HG03558 (cell line): ENCODE results near the gene PLCE1.
"Not testable (repeated sequence)": the region's sequence is repeated elsewhere in the genome, so short reads cannot be mapped to it uniquely, and the experiment has no call there.

Source experiments
- ATAC-seq: cut with Tn5 transposase; IDR thresholded peaks from one replicate; pipeline ENCODE4 v1.9.1; 2021; ENCODE audit warnings: moderate number of reproducible peaks; ENCODE audit not compliant: unreplicated experiment; ENCODE audit errors: extremely low read depth

PLCE1 gene

GRCh38 chr10:93993782-93994437 lies at the start of gene PLCE1:
TSS of gene PLCE1 (plus strand) at chr10:93993931. CDS start at chr10:94031047, 37,116 bp downstream.
- no peak for ATAC-seq

DNA sequence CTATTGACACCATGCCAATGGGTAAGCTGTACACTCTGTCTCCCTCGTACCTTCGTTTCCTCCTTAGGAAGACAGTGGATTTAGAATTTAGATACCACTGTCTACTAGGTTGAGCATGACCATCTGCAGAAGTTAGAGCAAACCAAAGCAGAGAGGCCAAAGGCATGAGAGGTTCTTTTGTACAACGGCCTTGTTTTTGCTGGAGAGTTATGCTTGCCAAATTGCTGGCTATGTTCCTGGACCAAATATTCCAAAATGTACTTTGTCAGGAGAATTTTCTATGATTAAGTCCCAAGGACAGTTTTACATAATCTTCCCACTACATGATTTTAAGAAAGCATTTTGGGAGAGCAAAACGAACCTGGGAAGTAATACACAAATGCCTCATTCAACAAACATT lies 47.9 kb upstream of the PLCE1 start:
- ATAC-seq: no peak

GRCh38 chr10:93947055-93947454 lies 46.7 kb upstream of the PLCE1 start:
- ATAC-seq: no peak

DNA sequence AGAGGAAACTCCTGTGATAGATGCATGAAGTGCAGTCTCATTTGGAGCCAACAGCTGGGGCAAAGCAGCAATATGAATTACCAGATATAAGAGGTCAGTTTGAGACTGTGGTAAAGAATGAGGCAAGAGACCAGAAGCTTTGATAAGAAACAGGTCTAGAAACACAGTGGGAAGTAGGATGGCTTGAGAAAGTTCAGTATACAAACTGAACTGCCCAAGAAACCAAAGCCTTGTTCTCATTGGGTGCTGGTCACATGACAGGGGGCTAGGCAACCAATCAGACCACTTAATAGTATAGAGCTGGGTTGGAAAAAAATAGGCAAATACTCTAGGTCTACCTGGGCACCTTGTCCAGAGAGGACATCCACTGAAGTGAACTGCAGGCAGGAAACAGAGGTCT lies 46.2 kb upstream of the PLCE1 start:
- no peak for ATAC-seq

GRCh38 chr10:93951905-93952304 lies 41.8 kb upstream of the PLCE1 start:
- no peak for ATAC-seq

GRCh38 chr10:93954299-93954698 lies 39.4 kb upstream of the PLCE1 start:
- no peak for ATAC-seq

DNA sequence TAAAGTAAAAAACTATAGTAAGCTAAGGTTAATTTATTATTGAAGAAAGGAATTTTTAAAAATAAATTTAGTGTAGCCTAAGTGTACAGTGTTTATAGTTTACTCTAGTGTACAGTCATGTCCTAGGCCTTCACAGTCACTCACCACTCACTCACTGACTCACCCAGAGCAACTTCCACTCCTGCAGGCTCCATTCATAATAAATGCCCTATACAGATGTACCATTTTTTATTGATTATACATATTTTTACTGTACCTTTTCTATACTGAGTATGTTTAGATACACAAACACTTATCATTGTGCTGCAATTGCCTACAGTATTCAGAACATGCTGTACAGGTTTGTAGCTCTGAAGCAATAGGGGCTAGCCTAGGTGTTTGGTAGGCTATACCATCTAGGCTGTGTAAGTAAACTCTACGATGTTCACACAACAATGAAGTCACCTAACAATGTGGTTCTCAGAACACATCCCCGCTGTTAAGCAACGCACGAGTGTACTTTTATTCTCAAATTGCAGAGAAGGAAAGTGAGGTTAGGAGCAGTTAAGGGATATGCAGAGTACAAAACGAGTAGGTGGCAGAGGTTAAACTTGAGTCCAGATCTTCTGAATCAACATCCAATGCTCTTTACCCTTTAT lies 38.9 kb upstream of the PLCE1 start:
- no peak for ATAC-seq

DNA sequence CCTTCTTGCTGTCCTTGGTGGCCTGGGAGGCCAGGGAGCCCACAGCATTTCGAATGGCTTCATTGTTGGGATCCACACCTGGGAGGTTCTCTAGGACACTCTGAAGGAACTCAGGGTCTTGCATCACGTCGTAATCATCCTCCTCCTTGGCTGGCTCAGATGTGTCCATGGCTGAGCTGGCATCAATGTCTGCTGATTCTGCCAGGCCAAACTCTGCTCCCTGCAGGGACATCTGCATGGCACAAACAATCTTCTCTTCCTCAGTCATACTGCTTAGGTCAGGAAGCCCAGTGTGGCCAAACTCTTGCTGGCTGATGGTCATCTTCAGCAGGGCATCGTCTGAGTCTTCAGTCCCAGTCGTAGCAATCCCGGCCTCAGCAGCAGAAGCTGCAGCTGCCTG lies 34.9 kb upstream of the PLCE1 start:
- no peak for ATAC-seq

DNA sequence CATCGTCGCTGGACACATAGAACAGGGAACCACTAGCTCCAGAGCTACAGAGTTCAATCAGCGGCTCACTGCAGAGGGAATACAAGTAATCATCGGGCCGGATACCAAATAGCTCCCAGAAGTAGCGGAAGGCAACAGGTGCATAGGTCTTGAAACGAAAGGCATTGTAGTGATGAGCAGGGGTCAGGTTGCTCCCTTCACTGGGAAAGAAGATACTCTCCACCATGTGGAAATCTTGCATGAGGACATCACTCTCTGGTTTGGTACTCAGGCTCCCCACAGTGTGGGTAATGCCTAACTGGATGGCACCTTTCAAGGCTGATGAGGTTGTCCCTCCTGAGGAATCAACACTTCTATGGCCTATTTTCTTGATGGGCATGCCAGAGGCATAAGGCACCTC lies 32.7 kb upstream of the PLCE1 start:
- ATAC-seq: not testable (repeated sequence)

DNA sequence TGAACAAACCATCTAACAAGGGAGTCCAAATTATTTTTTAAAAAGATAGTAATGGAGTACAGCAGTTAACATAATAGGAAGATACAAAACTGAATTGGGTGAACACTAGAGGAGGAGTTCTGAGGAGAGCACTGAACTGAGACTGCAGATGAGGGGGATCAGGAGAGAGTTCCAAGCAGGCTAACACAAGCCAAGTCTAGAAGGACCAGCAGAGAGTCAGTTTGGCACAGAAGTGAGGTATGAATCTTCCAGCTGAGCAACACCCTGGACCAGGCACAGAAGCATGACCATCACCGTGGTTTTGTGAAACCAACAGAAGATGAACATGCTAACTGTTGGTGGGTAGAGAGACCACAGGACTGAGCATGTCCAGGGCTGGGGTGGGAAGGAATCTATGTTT lies 30.8 kb upstream of the PLCE1 start:
- no peak for ATAC-seq

- ATAC-seq: no peak
Measured at GRCh38 chr10:93963434-93963833, 30.3 kb upstream of the PLCE1 start.

- ATAC-seq: no peak
Measured at GRCh38 chr10:93965911-93966310, 27.8 kb upstream of the PLCE1 start.

- ATAC-seq: no peak
Measured at GRCh38 chr10:93967756-93968155, 26.0 kb upstream of the PLCE1 start.

DNA sequence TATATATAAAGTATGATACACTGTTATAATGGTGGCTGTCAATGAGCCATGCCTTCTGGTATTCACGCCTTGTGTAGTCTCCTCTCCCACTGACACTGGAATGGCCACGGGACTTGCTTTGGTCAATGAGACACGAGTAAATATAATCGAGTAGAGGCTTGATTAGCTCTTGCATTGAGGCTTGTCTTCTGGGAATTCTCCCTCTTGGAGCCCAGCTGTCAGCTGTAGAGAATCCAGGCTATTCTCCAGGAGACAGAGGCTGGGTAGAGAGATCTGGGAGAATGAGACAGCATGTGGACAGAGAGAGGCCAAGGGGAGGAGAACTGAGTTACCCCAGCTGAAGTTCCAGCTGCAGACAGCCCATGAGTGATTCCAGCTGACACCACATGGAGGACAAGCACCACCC lies 25.2 kb upstream of the PLCE1 start:
- no peak for ATAC-seq

DNA sequence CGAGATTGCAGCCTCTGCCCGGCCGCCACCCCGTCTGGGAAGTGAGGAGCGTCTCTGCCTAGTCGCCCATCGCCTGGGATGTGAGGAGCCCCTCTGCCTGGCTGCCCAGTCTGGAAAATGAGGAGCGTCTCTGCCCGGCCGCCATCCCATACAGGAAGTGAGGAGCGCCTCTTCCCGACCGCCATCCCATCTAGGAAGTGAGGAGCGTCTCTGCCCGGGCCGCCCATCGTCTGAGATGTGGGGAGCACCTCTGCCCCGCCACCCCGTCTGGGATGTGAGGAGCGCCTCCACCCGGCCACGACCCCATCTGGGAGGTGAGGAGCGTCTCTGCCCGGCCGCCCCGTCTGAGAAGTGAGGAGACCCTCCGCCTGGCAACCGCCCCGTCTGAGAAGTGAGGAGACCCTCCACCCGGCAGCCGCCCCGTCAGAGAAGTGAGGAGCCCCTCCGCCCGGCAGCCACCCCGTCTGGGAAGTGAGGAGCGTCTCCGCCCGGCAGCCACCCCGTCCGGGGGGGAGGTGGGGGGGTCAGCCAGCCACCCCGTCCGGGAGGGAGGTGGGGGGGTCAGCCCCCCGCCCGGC lies 23.2 kb upstream of the PLCE1 start:
- ATAC-seq: not testable (repeated sequence)

DNA sequence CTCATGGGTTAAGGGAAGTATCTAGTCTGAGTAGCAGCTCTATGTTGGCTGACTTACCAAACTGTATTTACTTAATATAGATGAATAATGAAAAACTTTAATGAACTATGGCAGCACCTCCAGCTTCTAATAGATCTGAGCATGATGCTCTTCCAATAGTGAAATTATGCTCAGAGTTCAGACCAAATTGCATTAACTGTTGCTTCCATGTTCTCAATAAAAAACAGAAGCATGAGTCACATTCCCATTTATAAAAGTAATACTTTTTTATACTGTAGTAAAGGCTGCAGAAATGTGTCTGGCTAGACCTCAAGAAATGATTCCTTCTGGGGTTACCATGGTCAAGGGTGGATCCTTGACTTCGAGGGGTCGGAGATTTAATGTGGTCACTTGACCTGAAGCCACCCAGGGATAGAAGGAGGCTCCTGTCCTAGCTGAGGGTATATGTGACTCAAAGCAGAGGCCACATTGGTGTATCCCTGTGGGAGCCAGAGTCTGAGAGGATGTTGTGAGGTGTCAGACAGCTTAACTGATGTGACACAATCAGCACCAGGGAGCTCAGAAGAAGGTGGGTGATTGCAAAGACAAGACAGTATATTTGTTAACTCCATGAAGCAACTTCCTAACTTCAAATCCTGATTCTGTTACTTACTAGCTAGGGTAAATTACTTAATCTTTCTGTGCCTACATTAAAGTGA lies 19.8 kb upstream of the PLCE1 start:
- no peak for ATAC-seq

DNA sequence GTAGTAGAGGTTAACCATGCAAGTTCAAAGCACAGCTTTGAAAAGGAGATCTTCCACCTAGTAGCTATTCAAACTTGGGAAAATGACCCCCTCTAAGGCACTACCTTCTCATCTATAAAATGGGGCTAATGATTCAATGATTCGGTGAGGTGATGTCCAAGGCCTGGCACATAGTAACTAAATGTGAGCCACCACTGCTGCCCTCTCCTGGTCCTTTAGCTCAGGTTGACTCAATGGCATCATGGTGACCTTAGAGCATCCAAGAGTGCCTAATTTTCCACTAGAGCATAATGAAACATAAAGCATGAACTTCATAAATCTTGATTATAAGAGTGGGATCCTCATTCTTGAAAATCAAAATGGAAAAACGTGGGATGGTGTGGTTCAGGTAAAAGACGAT lies 16.3 kb upstream of the PLCE1 start:
- ATAC-seq: no peak

DNA sequence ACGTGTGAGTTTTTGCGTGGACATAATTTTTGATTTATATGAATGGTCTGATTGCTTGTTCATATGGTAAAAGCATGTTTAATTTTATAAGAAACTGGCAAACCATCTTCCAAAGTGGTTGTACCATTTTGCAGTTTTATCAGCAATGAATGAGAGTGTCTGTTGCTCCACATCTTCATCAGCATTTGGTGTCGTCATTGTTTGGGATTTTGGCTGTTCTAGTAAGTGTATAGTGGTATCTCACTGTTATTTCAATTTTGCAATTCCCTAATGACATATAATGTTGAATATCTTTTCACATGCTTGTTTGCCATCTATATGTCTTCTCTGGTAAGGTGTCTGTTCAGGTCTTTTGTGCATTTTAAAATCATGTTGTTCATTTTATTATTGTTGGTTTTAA lies 13.2 kb upstream of the PLCE1 start:
- ATAC-seq: no peak

DNA sequence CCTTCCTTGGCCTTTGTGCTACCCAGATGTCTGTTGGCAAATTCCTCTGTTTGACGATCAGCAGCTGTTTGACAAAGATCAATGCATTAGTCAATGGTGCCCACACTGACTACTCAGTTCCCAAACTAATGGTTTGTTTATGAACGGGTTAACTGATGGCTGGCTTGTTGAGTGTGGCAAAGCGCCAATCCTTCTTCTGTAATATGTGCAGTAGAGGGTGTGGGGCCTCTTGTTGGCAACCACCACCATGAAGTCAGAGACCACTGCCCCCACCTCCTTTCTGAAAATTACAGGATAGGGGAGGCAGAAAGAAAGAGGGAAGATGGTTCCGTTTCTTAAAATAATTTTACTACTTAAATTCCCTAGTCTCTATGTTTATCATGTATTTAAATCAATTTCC lies 2.6 kb upstream of the PLCE1 start:
- no peak for ATAC-seq

DNA sequence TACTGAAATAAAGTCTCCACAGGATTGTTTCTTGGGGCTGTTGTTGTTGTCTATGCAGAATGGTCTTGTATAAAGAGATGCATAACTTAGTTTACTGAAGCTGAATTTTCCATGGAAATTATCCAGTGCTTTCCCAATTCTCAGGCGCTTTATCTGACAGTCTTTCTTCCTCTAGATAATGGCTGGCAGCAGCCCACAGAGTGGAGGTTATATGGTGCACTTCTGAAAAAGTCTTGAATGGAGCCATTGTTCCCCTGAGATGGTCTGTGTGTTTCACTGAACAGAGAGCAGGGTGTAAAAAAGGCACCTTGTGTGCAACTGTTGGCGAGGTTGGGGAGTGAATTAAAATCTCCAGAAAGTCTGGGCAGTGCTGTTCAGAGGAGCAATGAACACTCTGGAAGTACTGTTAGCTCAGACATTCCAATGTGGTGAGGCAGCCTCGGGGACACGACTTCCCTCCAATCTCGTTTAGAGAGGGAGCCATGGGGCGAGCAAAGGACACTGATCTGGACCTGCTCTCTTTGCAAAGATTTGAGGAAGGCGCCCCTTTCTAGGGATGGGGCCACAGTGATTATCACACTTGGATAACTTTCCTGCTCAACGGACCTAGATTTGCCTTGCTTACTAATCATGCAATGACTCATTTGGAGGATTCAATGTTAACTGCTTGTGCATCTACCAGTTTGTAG lies 2.0 kb upstream of the PLCE1 start:
- no peak for ATAC-seq
